ENCODE data around the gene RAD18. TPM values are rescaled to one million over a fixed set of nuclear protein-coding genes. Genes with fewer than 3 reads are reported as not detected.

The RAD18 gene
- polyA plus RNA-seq, 4 donors = 10.7 to 12.1 (median 11.4) TPM

GRCh38 chr3:8966820-8967348, 3.6 kb upstream of the RAD18 start:
- DNase-seq (ENCODE audit: low read depth in 4 of 4, low spot score in 2 of 4) = no peak

DNA sequence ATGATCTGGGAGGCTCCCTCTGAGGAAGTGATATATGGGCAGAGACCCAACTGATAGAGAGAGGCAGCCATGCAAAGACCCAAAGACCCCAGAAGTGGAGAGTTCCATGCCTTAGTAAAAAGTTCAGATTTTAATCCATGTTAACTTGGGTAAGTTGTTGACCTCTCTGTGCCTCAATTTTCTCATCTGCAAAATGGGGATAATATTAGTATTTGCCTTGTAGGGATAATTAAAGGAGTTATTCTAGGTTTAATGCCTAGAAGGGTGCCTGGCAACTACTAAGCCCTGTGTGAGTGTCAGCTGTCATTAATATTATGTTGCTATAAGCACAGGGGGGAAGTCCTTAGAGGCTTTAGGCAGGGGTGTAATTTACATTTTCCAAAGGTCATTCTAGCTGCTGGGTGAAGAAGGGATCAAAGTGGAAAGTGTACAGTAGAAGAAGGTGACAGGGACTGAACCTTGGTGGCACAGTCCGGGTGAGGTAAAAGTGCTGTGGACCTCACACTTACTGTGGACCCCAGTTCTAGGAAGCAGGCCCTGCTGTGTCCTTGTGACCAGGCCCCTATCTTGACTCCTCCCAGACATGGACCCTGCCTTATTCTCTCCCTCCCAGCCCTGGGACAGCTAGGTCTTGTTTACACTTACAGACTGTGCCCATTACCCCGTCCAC, 3.0 kb upstream of the RAD18 start:
- no peak for DNase-seq (ENCODE audit: low read depth in 4 of 4, low spot score in 2 of 4)

DNA sequence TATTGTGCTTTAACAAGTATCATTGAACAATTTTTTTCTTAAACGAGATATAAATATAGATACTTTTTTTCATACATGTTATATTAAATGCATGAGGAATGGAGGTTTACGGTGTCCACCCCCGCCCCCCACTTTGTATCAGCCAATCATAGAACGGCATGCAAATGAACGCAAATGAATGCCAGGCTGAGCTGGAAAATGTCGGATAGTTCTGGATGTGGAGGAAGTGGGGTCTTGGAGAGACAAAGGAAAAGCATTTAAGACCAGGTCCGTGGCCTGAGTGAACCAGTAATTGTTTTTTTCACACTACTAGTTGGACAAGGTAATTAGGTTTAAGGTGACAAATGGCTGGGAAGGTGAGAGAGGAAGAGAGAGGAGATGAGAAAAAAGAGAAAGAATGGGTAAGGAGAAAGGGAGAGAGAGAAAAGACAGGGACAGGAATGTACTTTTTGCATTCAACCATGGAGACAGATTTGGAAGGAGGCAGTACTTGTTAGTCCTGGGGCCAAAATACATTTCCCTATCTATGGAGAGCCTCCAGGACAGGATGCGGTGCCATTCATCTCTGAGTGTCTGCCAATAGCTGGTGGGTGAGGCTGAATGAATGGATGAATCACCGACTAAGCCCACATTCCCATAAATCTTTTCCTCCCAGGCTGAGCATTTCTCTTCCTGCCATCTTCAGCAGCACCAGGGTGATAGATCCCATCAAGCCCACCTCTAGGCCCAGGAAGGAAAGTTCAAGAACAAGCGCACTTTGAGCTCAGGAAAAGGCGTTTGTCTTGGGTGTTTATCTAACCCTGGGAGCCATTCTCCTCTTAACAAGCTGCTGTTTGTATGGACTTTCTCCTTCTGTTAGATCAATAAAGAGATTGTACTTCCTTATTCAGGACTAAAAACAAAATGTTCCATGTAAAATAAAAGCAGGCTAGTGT, 1.4 kb upstream of the RAD18 start:
- no peak for DNase-seq (ENCODE audit: low read depth in 4 of 4, low spot score in 2 of 4)

DNA sequence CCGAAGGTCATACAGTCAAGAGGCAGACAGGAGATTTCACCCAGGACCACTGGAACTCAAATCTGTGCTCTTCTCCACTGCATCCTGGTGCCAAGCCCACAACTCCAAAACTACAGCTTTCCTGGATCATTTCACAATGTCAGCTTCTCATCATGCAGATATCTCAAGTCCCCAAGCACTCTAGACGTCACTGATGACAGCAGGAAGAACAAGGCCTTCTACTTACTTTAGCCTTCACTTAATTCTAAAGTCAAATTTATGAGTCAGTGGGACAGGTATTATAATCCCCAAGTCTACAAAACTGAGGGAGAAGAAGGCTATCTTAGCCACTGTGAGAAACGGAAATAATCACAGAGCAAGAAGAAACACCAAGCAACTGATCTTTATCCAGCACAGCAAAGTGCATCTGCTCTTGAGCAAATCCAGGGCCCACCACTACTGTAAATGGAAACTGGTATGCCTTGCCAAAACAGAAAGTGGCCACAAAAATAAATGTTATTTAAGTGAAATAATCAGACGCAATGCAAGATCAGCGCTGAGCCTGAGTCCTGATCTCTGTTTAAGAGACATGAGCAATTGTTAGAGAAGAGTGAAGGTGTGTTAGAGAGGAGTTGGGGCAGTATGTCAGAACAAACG, 928 bp downstream of the RAD18 start:
- no peak for DNase-seq (ENCODE audit: low read depth in 4 of 4, low spot score in 2 of 4)

GRCh38 chr3:8959668-8960067, 3.6 kb downstream of the RAD18 start:
- DNase-seq (ENCODE audit: low read depth in 4 of 4, low spot score in 2 of 4) = no peak

DNA sequence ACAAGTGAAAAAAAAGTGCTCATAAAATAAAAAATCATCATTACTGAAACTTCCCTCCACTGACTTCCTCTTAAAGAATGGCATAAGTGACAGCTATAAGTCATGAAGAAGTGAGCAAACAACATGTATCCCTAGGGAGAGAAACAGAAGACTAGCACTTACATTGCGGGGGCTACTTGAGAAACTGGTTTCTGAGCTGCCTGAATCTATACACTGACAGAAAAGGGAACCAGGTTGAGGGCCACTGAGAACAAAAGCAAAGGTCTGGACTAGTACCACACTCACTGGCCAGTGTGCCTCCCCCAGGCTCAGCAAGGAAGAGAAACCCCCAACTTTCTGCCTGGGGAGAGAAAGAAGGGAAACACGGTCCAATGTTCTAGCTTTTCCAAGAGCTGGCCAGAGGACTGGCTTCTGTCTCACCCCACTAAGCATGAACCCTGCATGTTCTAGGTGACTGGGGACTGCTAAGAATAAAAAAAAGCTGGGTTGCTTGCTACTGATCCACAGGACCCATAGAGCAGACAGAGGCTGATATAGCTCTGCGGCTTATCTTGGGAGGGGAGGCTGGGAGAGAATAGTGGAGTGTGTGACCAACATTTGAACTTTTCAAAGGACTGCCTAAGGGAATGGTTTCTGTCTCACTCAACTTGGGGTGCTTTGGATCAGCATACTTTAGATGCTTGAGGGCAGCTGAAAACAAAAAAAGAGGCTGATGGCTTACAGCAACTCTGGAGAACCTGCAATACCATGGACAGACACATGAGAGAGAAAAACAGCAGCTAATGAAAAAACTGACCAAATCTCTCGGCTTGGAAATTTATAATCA, 8.1 kb downstream of the RAD18 start:
- no peak for DNase-seq (ENCODE audit: low read depth in 4 of 4, low spot score in 2 of 4)

DNA sequence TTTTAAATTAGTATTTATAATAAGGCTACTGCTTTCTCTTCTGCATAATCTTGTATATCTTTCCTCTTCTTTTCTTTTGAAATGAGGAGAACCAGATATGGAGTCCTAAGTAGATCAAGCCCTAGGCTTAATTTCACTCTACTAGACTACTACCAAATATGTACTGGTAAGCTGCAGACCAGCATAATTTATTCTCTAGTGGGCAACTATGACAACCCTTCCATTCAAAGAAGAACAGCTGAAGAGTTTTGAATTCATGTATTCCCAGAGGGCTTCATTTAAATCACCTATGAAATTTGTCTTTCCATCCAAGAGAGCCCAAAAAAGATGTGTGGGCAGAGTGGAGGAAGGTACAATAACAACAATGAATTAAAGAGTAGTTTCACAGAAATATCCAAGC, 10.0 kb downstream of the RAD18 start:
- DNase-seq (ENCODE audit: low read depth in 4 of 4, low spot score in 2 of 4) = no peak

DNA sequence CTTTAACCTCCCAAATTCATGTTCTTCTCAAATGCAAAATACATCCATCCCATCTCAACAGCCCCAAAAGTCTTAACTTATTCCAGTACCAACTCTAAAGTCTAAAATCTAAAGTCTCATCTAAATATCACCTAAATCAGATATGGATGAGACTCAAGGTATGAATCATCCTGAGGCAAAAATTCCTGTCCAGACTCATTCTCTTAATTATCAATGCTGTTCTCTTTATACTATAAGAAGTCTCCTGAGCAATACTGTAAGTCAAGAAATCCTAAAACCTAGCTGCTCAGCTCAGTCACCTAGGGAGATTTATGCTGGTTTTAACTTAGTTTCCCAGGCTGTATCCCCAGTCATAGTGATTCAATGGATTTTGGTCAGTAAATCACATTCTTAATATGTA, 11.1 kb downstream of the RAD18 start:
- DNase-seq (ENCODE audit: low read depth in 4 of 4, low spot score in 2 of 4) = no peak

GRCh38 chr3:8945890-8946600, 17.2 kb downstream of the RAD18 start:
- DNase-seq (ENCODE audit: low read depth in 4 of 4, low spot score in 2 of 4) = no peak

GRCh38 chr3:8942746-8943488, 20.4 kb downstream of the RAD18 start:
- DNase-seq (ENCODE audit: low read depth in 4 of 4, low spot score in 2 of 4) = no peak

DNA sequence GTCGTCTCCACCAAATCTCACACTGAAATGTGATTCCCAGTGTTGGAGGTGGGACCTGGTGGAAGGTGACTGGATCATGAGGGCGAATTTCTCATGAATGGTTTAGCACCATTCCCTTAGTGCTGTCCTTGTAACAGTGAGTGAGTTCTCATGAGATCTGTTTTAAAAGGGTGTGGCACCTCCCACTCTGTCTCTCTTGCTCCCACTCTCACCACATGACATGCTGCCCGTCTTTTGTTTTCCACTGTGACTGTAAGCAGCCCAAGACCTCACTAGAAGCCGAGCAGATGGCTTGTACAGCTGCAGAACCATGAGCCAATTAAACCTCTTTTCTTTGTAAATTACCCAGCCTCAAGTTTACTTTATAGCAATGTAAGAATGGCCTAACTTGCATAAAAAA, 21.2 kb downstream of the RAD18 start:
- no peak for DNase-seq (ENCODE audit: low read depth in 4 of 4, low spot score in 2 of 4)

DNA sequence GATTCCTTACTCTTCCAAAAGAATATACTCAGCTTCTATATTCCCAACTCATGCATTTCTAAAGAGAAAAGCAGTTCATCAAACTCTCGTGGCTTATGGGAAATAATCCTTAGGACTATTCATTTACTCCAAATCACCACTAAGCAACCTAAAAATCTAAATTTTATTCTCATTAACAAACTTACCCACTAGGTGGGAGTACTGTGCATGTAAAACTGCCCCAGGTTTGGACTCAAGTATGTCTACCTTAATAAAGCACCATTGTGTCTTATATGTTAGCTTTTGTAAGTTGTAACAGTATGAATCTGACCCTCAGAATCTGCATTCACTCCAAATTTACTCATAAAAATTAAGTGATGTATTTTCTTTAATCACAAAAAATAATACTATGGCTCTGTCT, 25.3 kb downstream of the RAD18 start:
- no peak for DNase-seq (ENCODE audit: low read depth in 4 of 4, low spot score in 2 of 4)

DNA sequence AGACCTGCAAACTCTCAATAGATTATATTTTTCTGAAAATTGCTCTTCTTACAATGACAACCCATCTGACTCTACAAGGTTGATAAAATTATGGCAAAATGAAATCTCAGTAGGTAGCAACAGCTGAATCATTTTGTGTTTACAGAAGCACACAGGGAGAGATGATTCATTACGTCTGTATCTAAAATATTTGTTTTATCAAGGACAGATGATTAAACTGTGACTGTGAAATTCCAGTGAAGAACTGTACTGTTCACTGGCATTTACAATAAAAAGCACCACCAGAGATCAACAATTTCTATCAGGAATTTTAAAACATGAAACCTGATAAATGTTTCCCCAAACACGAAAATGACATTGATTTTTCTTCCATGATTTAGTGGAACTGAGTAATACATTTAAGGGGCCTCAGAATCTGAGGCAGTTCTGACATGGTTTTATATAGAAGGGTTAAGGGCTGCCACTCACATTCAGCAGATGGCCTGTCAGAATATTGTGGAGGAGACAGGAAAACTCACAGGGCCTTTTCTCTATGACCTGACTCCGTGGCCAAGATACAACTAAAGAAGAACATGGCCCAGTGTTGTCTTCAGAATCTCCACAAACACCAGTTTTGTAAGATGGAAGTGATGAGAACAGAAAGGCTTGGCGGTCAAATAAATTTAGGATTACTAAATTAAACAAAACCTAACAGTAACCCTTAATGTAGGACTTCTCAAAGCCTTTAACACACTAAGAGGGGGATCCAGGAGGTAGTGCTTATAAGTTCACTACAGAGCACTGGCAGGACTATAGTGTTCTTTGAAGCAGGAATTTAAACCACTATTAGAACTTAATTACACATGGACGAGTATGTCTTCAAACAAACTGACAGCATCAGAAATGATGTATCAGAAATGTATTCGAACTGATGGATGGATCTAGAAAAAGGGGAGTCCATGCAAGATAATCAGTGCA, 25.9 kb downstream of the RAD18 start:
- no peak for DNase-seq (ENCODE audit: low read depth in 4 of 4, low spot score in 2 of 4)

DNA sequence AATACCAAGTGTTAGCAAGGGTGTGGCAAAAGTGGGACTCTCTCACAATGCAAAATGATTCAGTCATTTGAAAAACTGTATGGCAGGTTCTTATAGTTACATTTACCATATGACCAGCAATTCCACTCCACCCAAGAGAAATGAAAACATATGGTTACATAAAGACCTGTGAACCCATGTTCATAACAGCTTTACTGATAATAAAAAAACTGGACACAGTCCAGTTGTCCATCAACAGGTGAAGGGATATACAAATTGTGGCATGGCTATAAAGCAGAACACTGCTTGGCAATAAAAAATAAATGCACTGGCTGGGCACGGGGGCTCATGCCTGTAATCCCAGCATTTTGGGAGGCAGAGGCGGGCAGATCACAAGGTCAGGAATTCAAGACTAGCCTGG, 30.8 kb downstream of the RAD18 start:
- DNase-seq (ENCODE audit: low read depth in 4 of 4, low spot score in 2 of 4) = no peak

GRCh38 chr3:8931342-8931741, 31.9 kb downstream of the RAD18 start:
- DNase-seq (ENCODE audit: low read depth in 4 of 4, low spot score in 2 of 4) = no peak

DNA sequence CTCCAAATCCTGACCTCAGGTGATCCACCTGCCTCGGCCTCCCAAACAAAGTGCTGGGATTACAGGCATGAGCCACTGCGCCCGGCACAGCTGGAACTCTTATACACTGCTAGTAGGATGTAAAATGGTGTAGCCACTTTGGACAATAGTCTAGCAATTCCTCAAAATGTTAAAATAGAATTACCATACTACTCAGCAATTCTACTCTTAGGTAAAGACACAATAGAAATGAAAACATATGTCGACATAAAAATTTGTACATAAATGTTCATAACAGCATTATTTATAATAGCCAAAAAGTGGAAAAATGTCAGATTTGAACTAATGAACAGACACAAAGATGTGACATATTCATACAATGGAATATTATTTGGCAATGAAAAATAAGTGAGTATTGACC, 33.4 kb downstream of the RAD18 start:
- no peak for DNase-seq (ENCODE audit: low read depth in 4 of 4, low spot score in 2 of 4)

DNA sequence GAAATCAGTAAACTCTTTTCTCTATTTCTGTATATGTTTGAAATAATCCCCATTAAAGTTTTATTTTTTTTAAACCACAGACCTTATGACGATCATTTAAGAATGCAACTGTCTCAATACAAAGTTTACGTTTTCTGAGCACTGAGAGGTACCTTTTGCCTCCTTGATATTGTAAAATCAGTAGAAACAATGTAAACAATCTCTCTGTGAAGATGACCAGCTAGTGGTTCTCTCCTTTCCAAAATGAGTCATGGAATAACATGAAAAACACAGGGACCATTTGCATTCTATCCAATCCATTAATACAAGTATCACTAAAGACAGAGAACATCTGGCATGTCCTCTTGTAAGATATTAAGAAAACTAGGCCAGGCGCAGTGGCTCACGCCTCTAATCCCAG, 48.8 kb downstream of the RAD18 start:
- no peak for DNase-seq (ENCODE audit: low read depth in 4 of 4, low spot score in 2 of 4)

DNA sequence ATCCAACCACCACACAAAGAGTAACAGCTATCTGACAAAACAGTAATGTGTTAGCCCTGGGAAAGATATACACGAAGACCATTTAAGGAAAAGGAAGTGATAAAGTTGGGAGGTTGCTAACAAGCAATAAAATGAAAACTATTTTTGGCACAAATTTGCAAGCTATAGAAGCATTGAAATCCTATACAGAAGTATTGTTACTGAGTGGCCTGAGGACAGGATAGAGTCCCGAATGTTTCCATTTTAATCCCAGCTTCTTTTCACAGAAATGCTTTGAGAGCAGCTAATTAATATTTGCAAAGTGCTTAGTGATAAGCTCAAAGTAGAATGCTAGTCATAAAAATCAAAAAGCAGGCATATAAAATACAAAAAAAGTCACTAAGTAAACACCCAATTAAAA, 51.5 kb downstream of the RAD18 start:
- DNase-seq (ENCODE audit: low read depth in 4 of 4, low spot score in 2 of 4) = no peak

Measured in left renal cortex interstitium (tissue), 4 donors.